ENCODE results near the gene SLC2A3. TPM values are rescaled to one million over a fixed set of nuclear protein-coding genes. Genes with fewer than 3 reads are reported as not detected.
"Not testable (repeated sequence)": the region's sequence is repeated elsewhere in the genome, so short reads cannot be mapped to it uniquely, and the experiment has no call there.

Gene SLC2A3
- total and polyA plus RNA-seq, 4 donors = 2.1 to 20.6 (median 7.0) TPM

DNA sequence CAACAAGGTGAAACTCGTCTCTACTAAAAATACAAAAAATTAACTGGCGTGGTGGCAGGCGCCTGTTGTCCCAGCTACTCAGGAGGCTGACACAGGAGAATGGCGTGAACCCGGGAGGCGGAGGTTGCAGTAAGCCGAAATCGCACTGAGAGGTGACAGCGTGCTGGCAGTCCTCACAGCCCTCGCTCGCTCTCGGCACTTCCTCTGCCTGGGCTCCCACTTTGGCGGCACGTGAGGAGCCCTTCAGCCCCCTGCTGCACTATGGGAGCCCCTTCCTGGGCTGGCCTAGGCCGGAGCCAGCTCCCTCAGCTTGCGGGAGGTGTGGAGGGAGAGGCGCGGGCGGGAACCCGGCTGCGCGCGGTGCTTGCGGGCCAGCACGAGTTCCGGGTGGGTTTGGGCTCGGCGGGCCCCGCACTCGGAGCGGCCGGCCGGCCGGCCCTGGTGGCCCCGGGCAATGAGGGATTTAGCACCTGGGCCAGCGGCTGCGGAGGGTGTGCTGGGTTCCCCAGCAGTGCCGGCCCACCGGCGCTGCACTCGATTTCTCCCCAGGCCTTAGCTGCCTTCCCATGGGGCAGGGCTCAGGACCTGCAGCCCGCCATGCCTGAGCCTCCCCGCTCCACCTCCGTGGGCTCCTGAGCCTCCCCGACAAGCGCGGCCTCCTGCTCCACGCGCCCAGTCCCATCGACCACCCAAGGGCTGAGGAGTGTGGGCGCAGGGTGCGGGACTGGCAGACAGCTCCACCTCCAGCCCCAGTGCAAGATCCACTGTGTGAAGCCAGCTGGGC, 54.8 kb downstream of the SLC2A3 start:
- not testable (repeated sequence) for H3K27me3 ChIP-seq (ENCODE audit: control insufficient read depth in 4 of 4, insufficient read depth in 4 of 4, low read length in 3 of 4); H3K4me3 ChIP-seq (ENCODE audit: low read depth in 1 of 3, low read length in 3 of 3); H3K27ac ChIP-seq (ENCODE audit: low read depth in 1 of 2, low read length in 2 of 2); H3K9ac ChIP-seq (ENCODE audit: low read depth in 1 of 2, low read length in 2 of 2); H3K36me3 ChIP-seq (ENCODE audit: control insufficient read depth in 4 of 4, insufficient read depth in 3 of 4, low read depth in 1 of 4, low read length in 3 of 4); DNase-seq (ENCODE audit: low spot score); H3K9me3 ChIP-seq (ENCODE audit: control insufficient read depth in 4 of 4, low read length in 3 of 4); H3K4me1 ChIP-seq (ENCODE audit: control insufficient read depth in 4 of 4, insufficient read depth in 4 of 4, low read length in 3 of 4)
- WGBS = 94% methylated on average over 52 of the region's 52 CpGs

DNA sequence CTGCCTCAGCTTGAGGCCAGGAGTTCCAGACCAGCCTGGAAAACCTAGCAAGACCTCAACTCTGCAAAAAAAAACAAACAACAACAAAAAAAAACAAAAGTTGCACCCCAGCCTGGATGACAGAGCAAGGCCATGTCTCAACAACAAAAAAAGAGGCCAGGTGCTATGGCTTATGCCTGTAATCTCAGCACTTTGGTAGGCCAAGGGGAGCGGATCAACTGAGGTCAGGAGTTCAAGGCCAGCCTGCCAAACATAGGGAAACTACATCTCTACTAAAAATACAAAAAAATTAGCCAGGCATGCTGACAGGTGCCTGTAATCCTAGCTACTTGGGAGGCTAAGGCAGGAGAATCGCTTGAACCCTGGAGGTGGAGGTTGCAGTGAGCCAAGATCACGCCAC, 56.7 kb downstream of the SLC2A3 start:
- Histone ChIP-seq H3K4me3 (ENCODE audit: low read depth in 1 of 3, low read length in 3 of 3) (no peak overlapping the region), H3K27ac (ENCODE audit: low read depth in 1 of 2, low read length in 2 of 2) (no peak overlapping the region), H3K36me3 (ENCODE audit: control insufficient read depth in 4 of 4, insufficient read depth in 3 of 4, low read depth in 1 of 4, low read length in 3 of 4) (no peaks in the 10 kb centered on the region), H3K9ac (ENCODE audit: low read depth in 1 of 2, low read length in 2 of 2) (no peak overlapping the region), H3K27me3 (ENCODE audit: control insufficient read depth in 4 of 4, insufficient read depth in 4 of 4, low read length in 3 of 4) (no peaks in the 10 kb centered on the region), H3K4me1 (ENCODE audit: control insufficient read depth in 4 of 4, insufficient read depth in 4 of 4, low read length in 3 of 4) (no peaks in the 10 kb centered on the region), H3K9me3 (ENCODE audit: control insufficient read depth in 4 of 4, low read length in 3 of 4) (no peaks in the 10 kb centered on the region)
- WGBS = 92% methylated on average over 3 of the region's 3 CpGs
- no peak for DNase-seq (ENCODE audit: low spot score)
- TF ChIP-seq GABPA (IDR thresholded peaks at IDR 0.05 in 1 of 2, conservative IDR thresholded peaks at IDR 0.05 in 1 of 2) = no peak
- TF ChIP-seq, protein P1, sequence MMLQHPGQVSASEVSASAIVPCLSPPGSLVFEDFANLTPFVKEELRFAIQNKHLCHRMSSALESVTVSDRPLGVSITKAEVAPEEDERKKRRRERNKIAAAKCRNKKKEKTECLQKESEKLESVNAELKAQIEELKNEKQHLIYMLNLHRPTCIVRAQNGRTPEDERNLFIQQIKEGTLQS (IDR thresholded peaks at IDR 0.05) = no peak
- no peak for TF ChIP-seq YY1 (IDR thresholded peaks at IDR 0.05)
- TF ChIP-seq, protein P2, sequence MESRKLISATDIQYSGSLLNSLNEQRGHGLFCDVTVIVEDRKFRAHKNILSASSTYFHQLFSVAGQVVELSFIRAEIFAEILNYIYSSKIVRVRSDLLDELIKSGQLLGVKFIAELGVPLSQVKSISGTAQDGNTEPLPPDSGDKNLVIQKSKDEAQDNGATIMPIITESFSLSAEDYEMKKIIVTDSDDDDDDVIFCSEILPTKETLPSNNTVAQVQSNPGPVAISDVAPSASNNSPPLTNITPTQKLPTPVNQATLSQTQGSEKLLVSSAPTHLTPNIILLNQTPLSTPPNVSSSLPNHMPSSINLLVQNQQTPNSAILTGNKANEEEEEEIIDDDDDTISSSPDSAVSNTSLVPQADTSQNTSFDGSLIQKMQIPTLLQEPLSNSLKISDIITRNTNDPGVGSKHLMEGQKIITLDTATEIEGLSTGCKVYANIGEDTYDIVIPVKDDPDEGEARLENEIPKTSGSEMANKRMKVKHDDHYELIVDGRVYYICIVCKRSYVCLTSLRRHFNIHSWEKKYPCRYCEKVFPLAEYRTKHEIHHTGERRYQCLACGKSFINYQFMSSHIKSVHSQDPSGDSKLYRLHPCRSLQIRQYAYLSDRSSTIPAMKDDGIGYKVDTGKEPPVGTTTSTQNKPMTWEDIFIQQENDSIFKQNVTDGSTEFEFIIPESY (IDR thresholded peaks at IDR 0.05) = no peak
- no peak for TF ChIP-seq FOXA2 (IDR thresholded peaks at IDR 0.05)
- TF ChIP-seq, protein P3, sequence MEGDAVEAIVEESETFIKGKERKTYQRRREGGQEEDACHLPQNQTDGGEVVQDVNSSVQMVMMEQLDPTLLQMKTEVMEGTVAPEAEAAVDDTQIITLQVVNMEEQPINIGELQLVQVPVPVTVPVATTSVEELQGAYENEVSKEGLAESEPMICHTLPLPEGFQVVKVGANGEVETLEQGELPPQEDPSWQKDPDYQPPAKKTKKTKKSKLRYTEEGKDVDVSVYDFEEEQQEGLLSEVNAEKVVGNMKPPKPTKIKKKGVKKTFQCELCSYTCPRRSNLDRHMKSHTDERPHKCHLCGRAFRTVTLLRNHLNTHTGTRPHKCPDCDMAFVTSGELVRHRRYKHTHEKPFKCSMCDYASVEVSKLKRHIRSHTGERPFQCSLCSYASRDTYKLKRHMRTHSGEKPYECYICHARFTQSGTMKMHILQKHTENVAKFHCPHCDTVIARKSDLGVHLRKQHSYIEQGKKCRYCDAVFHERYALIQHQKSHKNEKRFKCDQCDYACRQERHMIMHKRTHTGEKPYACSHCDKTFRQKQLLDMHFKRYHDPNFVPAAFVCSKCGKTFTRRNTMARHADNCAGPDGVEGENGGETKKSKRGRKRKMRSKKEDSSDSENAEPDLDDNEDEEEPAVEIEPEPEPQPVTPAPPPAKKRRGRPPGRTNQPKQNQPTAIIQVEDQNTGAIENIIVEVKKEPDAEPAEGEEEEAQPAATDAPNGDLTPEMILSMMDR (IDR thresholded peaks at IDR 0.05; ENCODE audit: low read depth, low read length, missing input control) = no peak
- no peak for TF ChIP-seq HNF4G (IDR thresholded peaks at IDR 0.05)
- no peak for TF ChIP-seq TAF1 (conservative IDR thresholded peaks at IDR 0.05)
- TF ChIP-seq RAD21 (IDR thresholded peaks at IDR 0.05) = no peak

DNA sequence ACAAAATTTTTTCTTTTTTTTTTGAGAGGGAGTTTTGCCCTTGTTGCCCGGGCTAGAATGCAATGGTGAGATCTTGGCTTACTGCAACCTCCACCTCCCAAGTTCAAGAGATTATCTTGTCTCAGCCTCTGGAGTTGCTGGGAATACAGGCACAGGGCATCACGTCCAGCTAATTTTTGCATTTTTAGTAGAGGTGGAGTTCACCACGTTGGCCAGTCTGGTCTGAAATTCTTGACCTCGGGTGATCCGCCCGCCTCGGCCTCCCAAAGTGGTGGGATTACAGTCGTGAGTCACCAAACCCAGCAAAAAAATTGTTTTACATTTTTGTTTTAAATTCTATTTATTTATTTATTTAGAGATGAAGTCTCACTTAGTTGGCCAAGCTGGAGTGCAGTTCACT, 58.6 kb downstream of the SLC2A3 start:
- peaks cover 0 to 2% (median 0%) of the 10 kb centered on the region in 4 donors for H3K4me1 ChIP-seq (ENCODE audit: control insufficient read depth in 4 of 4, insufficient read depth in 4 of 4, low read length in 3 of 4)
- H3K27me3 ChIP-seq (ENCODE audit: control insufficient read depth in 4 of 4, insufficient read depth in 4 of 4, low read length in 3 of 4) = peaks cover 0 to 6% (median 0%) of the 10 kb centered on the region in 4 donors
- no peaks in the 10 kb centered on the region for H3K9me3 ChIP-seq (ENCODE audit: control insufficient read depth in 4 of 4, low read length in 3 of 4)
- H3K36me3 ChIP-seq (ENCODE audit: control insufficient read depth in 4 of 4, insufficient read depth in 3 of 4, low read depth in 1 of 4, low read length in 3 of 4) = no peaks in the 10 kb centered on the region
- TF ChIP-seq HNF4G (IDR thresholded peaks at IDR 0.05) = no peak
- no peak for TF ChIP-seq RAD21 (IDR thresholded peaks at IDR 0.05)
- TF ChIP-seq FOXA2 (IDR thresholded peaks at IDR 0.05) = no peak
- no peak for TF ChIP-seq SP1 (IDR thresholded peaks at IDR 0.05)
- no peak for TF ChIP-seq RXRA (IDR thresholded peaks at IDR 0.05)
- no peak for TF ChIP-seq FOXA1 (IDR thresholded peaks at IDR 0.05)
- TF ChIP-seq HNF4A (conservative IDR thresholded peaks at IDR 0.05) = no peak
- TF ChIP-seq, protein P1 (IDR thresholded peaks at IDR 0.05) = no peak
- no peak for TF ChIP-seq GABPA (IDR thresholded peaks at IDR 0.05 in 1 of 2, conservative IDR thresholded peaks at IDR 0.05 in 1 of 2)
- no peak for TF ChIP-seq JUND (IDR thresholded peaks at IDR 0.05)
- TF ChIP-seq, protein P2 (IDR thresholded peaks at IDR 0.05) = no peak
- no peak for TF ChIP-seq NR2F2 (IDR thresholded peaks at IDR 0.05)
- no peak for TF ChIP-seq EGR1 (IDR thresholded peaks at IDR 0.05; ENCODE audit: low read depth in 2 of 2)
- WGBS = 90% methylated on average over 8 of the region's 8 CpGs
- DNase-seq (ENCODE audit: low spot score) = no peak
- no peak overlapping the region for H3K4me3 ChIP-seq (ENCODE audit: low read depth in 1 of 3, low read length in 3 of 3)
- H3K27ac ChIP-seq (ENCODE audit: low read depth in 1 of 2, low read length in 2 of 2) = no peak overlapping the region
- H3K9ac ChIP-seq (ENCODE audit: low read depth in 1 of 2, low read length in 2 of 2) = no peak overlapping the region

All from liver (tissue), 9 donors.